IMR-90 (cell line): Measurements from ENCODE around the gene HOXD12. TPM values are rescaled to one million over a fixed set of nuclear protein-coding genes. Genes with fewer than 3 reads are reported as not detected.

Experiments
- ATAC-seq: fragments of 200-7000 bp; cut with Tn5 transposase; 2 replicates; pipeline ENCODE4 v1.9.1; 2020; ENCODE audit warnings: low read depth, mild to moderate bottlenecking, moderate library complexity
- BruUV-seq: library from RNA; stranded (reverse); fragments of 400-500 nt; replicated peaks from 2 replicates; lab custom pipeline; 2021; lab: Mats Ljungman, UMichigan
- CTCF ChIA-PET: fragments of 300-600 bp; formaldehyde crosslinking; extraction: SDS; loops from one replicate; lab custom pipeline; 2021; ENCODE audit warnings: antibody characterized with exemption; lab: Yijun Ruan, JAX
- POLR2A ChIA-PET: fragments of 300-600 bp; sonication (Branson Sonifier 250); formaldehyde crosslinking; loops from one replicate; lab custom pipeline; 2022; ENCODE audit warnings: antibody characterized with exemption; ENCODE audit not compliant: unreplicated experiment; lab: Charles Lee
- DNase-seq: peaks from one replicate; pipeline ENCODE4 v3.0.0; 2013
- H2AFZ ChIP-seq: replicated peaks from 2 replicates; pipeline ENCODE3; 2013; ENCODE audit warnings: low read length, mild to moderate bottlenecking; ENCODE audit not compliant: poor library complexity
- H2AK5ac ChIP-seq: 2 replicates; pipeline ENCODE4 v1.6.1; 2013; ENCODE audit warnings: low read depth, low read length, inconsistent platforms
- H2AK9ac ChIP-seq: replicated peaks from 2 replicates; pipeline ENCODE3; 2013; ENCODE audit warnings: mild to moderate bottlenecking, low read depth, low read length, moderate library complexity; ENCODE audit not compliant: poor library complexity
- H2BK120ac ChIP-seq: 2 replicates; pipeline ENCODE4 v1.6.1; 2013; ENCODE audit warnings: low read depth, low read length, inconsistent platforms
- H2BK15ac ChIP-seq: 3 replicates; pipeline ENCODE4 v1.6.1; 2013; ENCODE audit warnings: low read depth, low read length, inconsistent platforms
- H2BK20ac ChIP-seq: 2 replicates; pipeline ENCODE4 v1.6.1; 2013; ENCODE audit warnings: low read depth, mild to moderate bottlenecking, inconsistent platforms, low read length, moderate library complexity
- H2BK5ac ChIP-seq: 2 replicates; pipeline ENCODE4 v1.6.1; 2013; ENCODE audit warnings: mild to moderate bottlenecking, low read depth, low read length, inconsistent platforms; ENCODE audit not compliant: poor library complexity, severe bottlenecking
- H3K14ac ChIP-seq: replicated peaks from 2 replicates; pipeline ENCODE4 v1.6.1; 2013; ENCODE audit warnings: low read depth, low read length, inconsistent platforms
- H3K18ac ChIP-seq: 2 replicates; pipeline ENCODE4 v1.6.1; 2013; ENCODE audit warnings: low read depth, low read length, control low read depth
- H3K23ac ChIP-seq: 2 replicates; pipeline ENCODE4 v1.6.1; 2013; ENCODE audit warnings: low read depth, low read length, inconsistent platforms
- H3K27ac ChIP-seq: 2 replicates; pipeline ENCODE4 v1.5.1; 2013; ENCODE audit warnings: mild to moderate bottlenecking, control low read depth, low read length; ENCODE audit not compliant: insufficient read depth
- H3K27me3 ChIP-seq: 2 replicates; pipeline ENCODE4 v1.6.1; 2013; ENCODE audit warnings: low read length; ENCODE audit not compliant: control insufficient read depth, insufficient read depth
- H3K36me3 ChIP-seq: 2 replicates; pipeline ENCODE4 v1.6.1; 2013; ENCODE audit warnings: low read length, mixed read lengths; ENCODE audit not compliant: control insufficient read depth, insufficient read depth
- H3K4ac ChIP-seq: 2 replicates; pipeline ENCODE4 v1.6.1; 2013; ENCODE audit warnings: low read depth, low read length, inconsistent platforms
- H3K4me1 ChIP-seq: 2 replicates; pipeline ENCODE4 v1.6.1; 2013; ENCODE audit warnings: low read length, mixed read lengths; ENCODE audit not compliant: control insufficient read depth, insufficient read depth
- H3K4me2 ChIP-seq: 2 replicates; pipeline ENCODE4 v1.6.1; 2013; ENCODE audit warnings: low read depth, mild to moderate bottlenecking, control low read depth, low read length, moderate library complexity
- H3K4me3 ChIP-seq: 2 replicates; pipeline ENCODE4 v1.5.1; 2013; ENCODE audit warnings: low read depth, mild to moderate bottlenecking, control low read depth, low read length, moderate library complexity; ENCODE audit not compliant: insufficient read depth
- H3K56ac ChIP-seq: 2 replicates; pipeline ENCODE4 v1.6.1; 2013; ENCODE audit warnings: low read length, inconsistent platforms; ENCODE audit not compliant: insufficient read depth; ENCODE audit errors: extremely low read depth
- H3K79me1 ChIP-seq, 2 experiments: 2 replicates each; pipeline ENCODE4 v1.6.1; 2013; ENCODE audit warnings: low read length in 2 of 2, inconsistent platforms in 1 of 2, low read depth in 1 of 2
- H3K9ac ChIP-seq: 2 replicates; pipeline ENCODE4 v1.6.1; 2013; ENCODE audit warnings: low read depth, low read length, control low read depth
- H3K9me1 ChIP-seq: 2 replicates; pipeline ENCODE4 v1.6.1; 2013; ENCODE audit warnings: low read length, inconsistent platforms; ENCODE audit not compliant: insufficient read depth
- H3K9me3 ChIP-seq: 2 replicates; pipeline ENCODE4 v1.6.1; 2013; ENCODE audit warnings: low read length; ENCODE audit not compliant: control insufficient read depth, insufficient read depth
- H4K20me1 ChIP-seq: 2 replicates; pipeline ENCODE4 v1.6.1; 2013; ENCODE audit warnings: low read length, inconsistent platforms; ENCODE audit not compliant: insufficient read depth
- H4K5ac ChIP-seq: 2 replicates; pipeline ENCODE4 v1.6.1; 2013; ENCODE audit warnings: mild to moderate bottlenecking, low read depth, low read length, control low read depth
- H4K8ac ChIP-seq, 2 experiments: 2 replicates each; pipeline ENCODE4 v1.6.1; 2013; ENCODE audit warnings: low read depth in 2 of 2, low read length in 2 of 2, control low read depth in 1 of 2, inconsistent platforms in 1 of 2
- H4K91ac ChIP-seq: 2 replicates; pipeline ENCODE4 v1.6.1; 2013; ENCODE audit warnings: low read depth, low read length, inconsistent platforms; ENCODE audit not compliant: insufficient read depth
- BHLHE40 ChIP-seq: fragments of 150-350 bp; IDR thresholded peaks from 2 replicates; pipeline ENCODE4 v1.6.1; 2016; ENCODE audit warnings: mild to moderate bottlenecking, low read depth, low read length
- CEBPB ChIP-seq: IDR thresholded peaks from 2 replicates; pipeline ENCODE4 v1.6.1; 2012; ENCODE audit warnings: low read depth, low read length, improper control_type of control experiment
- ELK1 ChIP-seq: fragments of 150-350 bp; IDR thresholded peaks from 2 replicates; pipeline ENCODE4 v1.6.1; 2016; ENCODE audit warnings: low read depth, mild to moderate bottlenecking, low read length, moderate library complexity, borderline replicate concordance
- FOS ChIP-seq: fragments of 150-350 bp; IDR thresholded peaks from 2 replicates; pipeline ENCODE4 v1.6.1; 2016; ENCODE audit warnings: low read depth, low read length
- MXI1 ChIP-seq: IDR thresholded peaks from 2 replicates; pipeline ENCODE4 v1.6.1; 2012; ENCODE audit warnings: low read depth, mild to moderate bottlenecking, low read length, moderate library complexity, borderline replicate concordance
- NFE2L2 ChIP-seq: fragments of 150-350 bp; IDR thresholded peaks from 2 replicates; pipeline ENCODE4 v1.6.1; 2016; ENCODE audit warnings: low read depth, mild to moderate bottlenecking, low read length
- POLR2A ChIP-seq: IDR thresholded peaks from 2 replicates; pipeline ENCODE4 v1.6.1; 2012; ENCODE audit warnings: mild to moderate bottlenecking, low read depth, low read length
- RFX5 ChIP-seq: IDR thresholded peaks from 2 replicates; pipeline ENCODE4 v1.8.0; 2012; ENCODE audit warnings: low read depth, mild to moderate bottlenecking, low read length, moderate library complexity
- WGBS, 2 experiments: methylation state at CpG; one replicate each; pipeline versions ENCODE4 v1.1.5 to v1.1.7; 2013; ENCODE audit warnings: missing lambda C conversion rate in 2 of 2; ENCODE audit not compliant: insufficient read length in 1 of 2; ENCODE audit errors: extremely low coverage in 2 of 2; 5-methylcytosine and 5-hydroxymethylcytosine counted together
- dilution Hi-C: fragments of 300-500 bp; cut with HindIII; formaldehyde crosslinking; loops from one replicate; pipeline ENCODE4 v1.14.3; 2018; ENCODE audit warnings: low sequenced_read_pairs; ENCODE audit not compliant: unreplicated experiment
- in situ Hi-C: fragments of 300-500 bp; cut with MboI; formaldehyde crosslinking; loops from 3 replicates; pipeline ENCODE4 v1.14.3; 2019; ENCODE audit warnings: low sequenced_read_pairs, inconsistent platforms, mixed read lengths
- intact Hi-C: fragments of 100-400 bp; cut with micrococcal nuclease; formaldehyde crosslinking; loops from 2 replicates; pipeline ENCODE4 v1.10.0; 2022
- polyA plus RNA-seq, 3 experiments: library from polyadenylated mRNA; depleted of rRNA; stranded (reverse); fragments of >200 nt; gene quantifications; 2 replicates each; pipeline ENCODE4 v1.2.3, GENCODE V29; 2012; ENCODE audit warnings: low replicate concordance in 1 of 3
- total RNA-seq: library from RNA; depleted of rRNA; stranded (reverse); fragments of >200 nt; gene quantifications from 2 replicates; pipeline ENCODE4 v1.2.3, GENCODE V29; 2012
- TF ChIP-seq, protein P1 (sequence below): fragments of 150-350 bp; IDR thresholded peaks from 2 replicates; pipeline ENCODE4 v1.6.1; 2017; ENCODE audit warnings: mild to moderate bottlenecking, antibody characterized with exemption, low read length, low read depth
- TF ChIP-seq, protein P2 (sequence below): conservative IDR thresholded peaks from 2 replicates; pipeline ENCODE4 v1.5.1; 2012; ENCODE audit warnings: mild to moderate bottlenecking, low read depth, low read length, improper control_type of control experiment

Gene HOXD12
- total and polyA plus RNA-seq, 2 of the 4 experiments (the other 2 are of a cell fraction) = not detected

DNA sequence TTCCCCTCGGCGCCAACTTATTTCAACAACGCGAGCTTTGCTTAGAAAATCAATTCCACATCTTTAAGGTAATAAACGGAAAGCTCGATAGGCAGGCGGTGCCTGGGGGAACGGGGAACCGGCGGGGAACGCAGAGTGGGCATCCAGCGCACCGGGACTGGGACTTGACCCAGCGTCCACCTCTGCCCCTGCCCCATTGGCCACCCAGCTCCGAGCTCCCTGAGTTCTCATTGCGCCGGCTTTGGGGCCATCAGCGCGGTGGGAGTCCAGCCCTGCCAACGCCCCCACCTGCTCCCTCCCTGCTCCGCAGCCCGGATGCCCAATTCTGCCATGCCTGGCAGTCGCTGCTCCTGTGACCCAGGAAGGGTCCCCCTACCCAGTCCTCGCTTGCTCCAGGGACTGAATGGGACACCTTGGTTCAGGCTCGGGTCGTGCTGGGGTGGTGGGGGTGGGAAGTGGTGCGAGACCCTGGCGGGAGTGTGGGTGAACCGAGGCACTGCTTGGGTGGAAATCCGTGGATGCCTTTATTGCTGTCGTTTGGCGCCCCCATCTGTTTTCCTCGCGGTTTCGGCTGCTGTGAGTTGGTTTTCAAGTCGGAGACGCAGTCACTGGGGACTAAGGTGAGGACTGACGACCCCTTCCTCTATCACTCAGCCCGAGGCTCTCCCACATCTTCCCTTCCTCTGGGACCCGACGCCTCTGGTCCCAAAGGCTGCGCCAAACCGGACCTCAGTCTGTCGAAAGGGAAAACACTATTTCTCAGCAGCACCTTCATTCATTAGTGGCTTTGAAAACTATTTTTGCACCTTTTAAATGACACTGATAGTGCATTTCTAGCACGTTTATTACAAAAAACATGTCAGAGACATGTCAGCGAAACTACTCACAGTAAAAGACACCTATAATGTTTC, 13.5 kb upstream of the HOXD12 start (continued):
- TF ChIP-seq BHLHE40 (no peak), NFE2L2 (no peak)

- Histone ChIP-seq H3K23ac (no peak overlapping the region), H3K4ac (no peak overlapping the region), H3K4me3 (no peak overlapping the region; the same call in 1 of the 2 replicates), H3K27ac (no peak overlapping the region), H2BK5ac (no peak overlapping the region), H3K9ac (no peak overlapping the region), H2AFZ (no peak overlapping the region), H3K18ac (no peak overlapping the region), H4K91ac (no peak overlapping the region), H3K14ac (no peak overlapping the region), H3K9me3 (peaks cover 18% of the 10 kb centered on the region), H4K20me1 (no peaks in the 10 kb centered on the region), H2BK15ac (no peak overlapping the region), H4K8ac (no peak overlapping the region), H3K9me1 (no peaks in the 10 kb centered on the region), H3K36me3 (no peaks in the 10 kb centered on the region), H2BK20ac (no peak overlapping the region), H3K4me2 (no peak overlapping the region), H4K5ac (no peak overlapping the region), H2BK120ac (no peak overlapping the region), H3K56ac (no peak overlapping the region), H2AK5ac (no peak overlapping the region), H3K79me1 (no peaks in the 10 kb centered on the region), H3K27me3 (peaks cover 88% of the 10 kb centered on the region), H3K4me1 (no peaks in the 10 kb centered on the region), H2AK9ac (no peak overlapping the region)
- dilution Hi-C loops (no loop called here), in situ Hi-C loops (loop anchor here (25.0 kb wide), 2 partner anchors 1050 to 1350 kb away; no protein-coding TSS in a partner anchor), intact Hi-C loops (loop anchor here (1.0 to 2.0 kb wide), 4 partner anchors 397 to 779 kb away; no protein-coding TSS in a partner anchor)
- CTCF ChIA-PET = interaction anchor here (0.6 to 2.5 kb wide), 5 partner anchors 23 to 1324 kb away, joined by 3 to 9 read pairs (median 4); no protein-coding TSS in a partner anchor
- no TSS peak for BruUV-seq
- POLR2A ChIA-PET = no interaction called here
- WGBS, 2 experiments = 37% methylated on average over 10 of the region's 29 CpGs; no CpG with 5 or more reads in 1 of the 2 experiments
- DNase-seq (no peak), ATAC-seq (no peak)
- TF ChIP-seq, protein P1, sequence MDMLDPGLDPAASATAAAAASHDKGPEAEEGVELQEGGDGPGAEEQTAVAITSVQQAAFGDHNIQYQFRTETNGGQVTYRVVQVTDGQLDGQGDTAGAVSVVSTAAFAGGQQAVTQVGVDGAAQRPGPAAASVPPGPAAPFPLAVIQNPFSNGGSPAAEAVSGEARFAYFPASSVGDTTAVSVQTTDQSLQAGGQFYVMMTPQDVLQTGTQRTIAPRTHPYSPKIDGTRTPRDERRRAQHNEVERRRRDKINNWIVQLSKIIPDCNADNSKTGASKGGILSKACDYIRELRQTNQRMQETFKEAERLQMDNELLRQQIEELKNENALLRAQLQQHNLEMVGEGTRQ = no peak
- TF ChIP-seq RFX5 = no peak
- no peak for TF ChIP-seq CEBPB
- no peak for TF ChIP-seq NFE2L2
- TF ChIP-seq FOS = no peak
- no peak for TF ChIP-seq MXI1
- TF ChIP-seq, protein P2, sequence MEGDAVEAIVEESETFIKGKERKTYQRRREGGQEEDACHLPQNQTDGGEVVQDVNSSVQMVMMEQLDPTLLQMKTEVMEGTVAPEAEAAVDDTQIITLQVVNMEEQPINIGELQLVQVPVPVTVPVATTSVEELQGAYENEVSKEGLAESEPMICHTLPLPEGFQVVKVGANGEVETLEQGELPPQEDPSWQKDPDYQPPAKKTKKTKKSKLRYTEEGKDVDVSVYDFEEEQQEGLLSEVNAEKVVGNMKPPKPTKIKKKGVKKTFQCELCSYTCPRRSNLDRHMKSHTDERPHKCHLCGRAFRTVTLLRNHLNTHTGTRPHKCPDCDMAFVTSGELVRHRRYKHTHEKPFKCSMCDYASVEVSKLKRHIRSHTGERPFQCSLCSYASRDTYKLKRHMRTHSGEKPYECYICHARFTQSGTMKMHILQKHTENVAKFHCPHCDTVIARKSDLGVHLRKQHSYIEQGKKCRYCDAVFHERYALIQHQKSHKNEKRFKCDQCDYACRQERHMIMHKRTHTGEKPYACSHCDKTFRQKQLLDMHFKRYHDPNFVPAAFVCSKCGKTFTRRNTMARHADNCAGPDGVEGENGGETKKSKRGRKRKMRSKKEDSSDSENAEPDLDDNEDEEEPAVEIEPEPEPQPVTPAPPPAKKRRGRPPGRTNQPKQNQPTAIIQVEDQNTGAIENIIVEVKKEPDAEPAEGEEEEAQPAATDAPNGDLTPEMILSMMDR = no peak
- TF ChIP-seq ELK1 = no peak
- TF ChIP-seq POLR2A = no peak
- TF ChIP-seq BHLHE40 = no peak
Observed at GRCh38 chr2:176087330-176088047, 12.1 kb upstream of the HOXD12 start.
